RPMI8226 (cell line): ENCODE results near the gene TFF3.

ENCODE experiments used
- DNase-seq: peaks from one replicate; pipeline ENCODE4 v3.0.0-alpha.2; 2015

TFF3 gene

GRCh38 chr21:42287193-42288083, 27.8 kb downstream of the TFF3 start:
- no peak for DNase-seq

- no peak for DNase-seq
Measured at GRCh38 chr21:42286416-42286815, 28.8 kb downstream of the TFF3 start.

GRCh38 chr21:42285569-42286245, 29.5 kb downstream of the TFF3 start:
- DNase-seq: no peak

- DNase-seq: no peak
Measured at GRCh38 chr21:42282715-42283114, 32.5 kb downstream of the TFF3 start.

GRCh38 chr21:42282021-42282420, 33.2 kb downstream of the TFF3 start:
- no peak for DNase-seq

GRCh38 chr21:42281181-42281680, 34.0 kb downstream of the TFF3 start:
- DNase-seq: no peak

- no peak for DNase-seq
Measured at GRCh38 chr21:42280356-42281180, 34.6 kb downstream of the TFF3 start.

GRCh38 chr21:42279888-42280287, 35.3 kb downstream of the TFF3 start:
- no peak for DNase-seq

- DNase-seq: no peak
Measured at GRCh38 chr21:42279341-42279871, 35.8 kb downstream of the TFF3 start.

GRCh38 chr21:42278451-42279149, 36.6 kb downstream of the TFF3 start:
- DNase-seq: no peak

GRCh38 chr21:42277593-42277992, 37.6 kb downstream of the TFF3 start:
- no peak for DNase-seq

- DNase-seq: no peak
Measured at GRCh38 chr21:42276526-42277154, 38.6 kb downstream of the TFF3 start.

- DNase-seq: no peak
Measured at GRCh38 chr21:42276076-42276475, 39.1 kb downstream of the TFF3 start.

- DNase-seq: no peak
Measured at GRCh38 chr21:42272984-42273600, 42.1 kb downstream of the TFF3 start.

GRCh38 chr21:42272109-42272962, 42.9 kb downstream of the TFF3 start:
- no peak for DNase-seq

GRCh38 chr21:42271065-42271464, 44.1 kb downstream of the TFF3 start:
- DNase-seq: no peak

- no peak for DNase-seq
Measured at GRCh38 chr21:42269386-42269785, 45.8 kb downstream of the TFF3 start.

- no peak for DNase-seq
Measured at GRCh38 chr21:42266971-42267556, 48.1 kb downstream of the TFF3 start.

GRCh38 chr21:42265231-42265812, 49.9 kb downstream of the TFF3 start:
- no peak for DNase-seq
